DND-41 (cell line): ENCODE results near the gene ABAT.

Source experiments
- CTCF ChIP-seq: IDR thresholded peaks from 2 replicates; pipeline ENCODE4 v1.5.1; 2012; ENCODE audit warnings: borderline replicate concordance, low read length, moderate library complexity, mild to moderate bottlenecking; ENCODE audit not compliant: poor library complexity, severe bottlenecking; ENCODE audit errors: extremely low read depth
- EZH2 ChIP-seq: IDR thresholded peaks from 3 replicates; pipeline ENCODE4 v1.6.1; 2012; ENCODE audit warnings: borderline replicate concordance, low read depth, mild to moderate bottlenecking, moderate library complexity, low read length, inconsistent platforms; ENCODE audit not compliant: severe bottlenecking

DNA sequence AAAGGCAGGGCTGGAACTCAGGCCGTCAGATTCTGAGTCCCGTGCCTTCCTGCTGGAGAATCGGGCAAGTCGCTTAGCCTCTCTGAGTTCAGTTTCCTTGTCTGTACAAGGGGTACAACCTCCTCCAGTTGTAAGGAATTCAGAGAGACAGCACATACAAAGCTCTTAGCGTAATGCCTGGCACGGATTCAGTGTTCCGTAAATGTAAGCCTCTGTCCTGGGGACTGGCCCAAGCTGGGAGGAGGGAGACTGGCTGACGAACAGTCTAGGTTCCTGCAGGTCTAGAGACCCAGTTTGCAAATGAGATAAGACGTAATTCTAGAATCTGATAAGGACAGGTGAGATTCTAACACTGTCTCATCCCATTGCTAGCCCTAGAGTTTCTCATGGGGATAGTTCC, 43.0 kb upstream of the ABAT start:
- TF ChIP-seq CTCF (no peak), EZH2 (no peak)
